A673 (cell line): ENCODE measurements around the gene C9. TPM values are rescaled to one million over a fixed set of nuclear protein-coding genes. Genes with fewer than 3 reads are reported as not detected.

Source experiments
- BruUV-seq: library from RNA; stranded (reverse); fragments of 400-500 nt; replicated peaks from 2 replicates; lab custom pipeline; 2021; lab: Mats Ljungman, UMichigan
- CTCF ChIA-PET: fragments of 300-600 bp; sonication (Branson Sonifier 250); formaldehyde crosslinking; loops from one replicate; lab custom pipeline; 2022; ENCODE audit warnings: antibody characterized with exemption; lab: Charles Lee
- POLR2A ChIA-PET: fragments of 300-600 bp; sonication (Branson Sonifier 250); formaldehyde crosslinking; loops from one replicate; lab custom pipeline; 2022; ENCODE audit warnings: antibody characterized with exemption; ENCODE audit not compliant: low non-redundant PET; lab: Charles Lee
- DNase-seq: peaks from one replicate; pipeline ENCODE4 v3.0.0-alpha.2; 2015; ENCODE audit warnings: low spot score
- H3K27ac ChIP-seq: fragments of 200-600 bp; sonication (generic); 2 replicates; pipeline ENCODE4 v1.5.1; 2016; ENCODE audit warnings: mixed run types, low read depth, mild to moderate bottlenecking, mixed read lengths, antibody characterized with exemption, low read length; ENCODE audit not compliant: poor library complexity, severe bottlenecking
- H3K27me3 ChIP-seq: fragments of 200-600 bp; sonication (generic); replicated peaks from 2 replicates; pipeline ENCODE4 v1.6.1; 2017; ENCODE audit warnings: mixed run types, low read depth, mild to moderate bottlenecking, mixed read lengths, antibody characterized with exemption, low read length; ENCODE audit not compliant: insufficient read depth, poor library complexity
- H3K36me3 ChIP-seq: fragments of 200-600 bp; sonication (generic); 2 replicates; pipeline ENCODE4 v1.6.1; 2016; ENCODE audit warnings: mixed run types, mild to moderate bottlenecking, mixed read lengths, antibody characterized with exemption, low read length; ENCODE audit not compliant: insufficient read depth, poor library complexity, severe bottlenecking
- H3K4me1 ChIP-seq: fragments of 200-600 bp; sonication (generic); 2 replicates; pipeline ENCODE4 v1.6.1; 2017; ENCODE audit warnings: mixed run types, mild to moderate bottlenecking, mixed read lengths, antibody characterized with exemption, low read length; ENCODE audit not compliant: insufficient read depth, poor library complexity, severe bottlenecking
- H3K4me3 ChIP-seq: fragments of 200-600 bp; sonication (generic); 2 replicates; pipeline ENCODE4 v1.5.1; 2016; ENCODE audit warnings: low read depth, mixed run types, mild to moderate bottlenecking, mixed read lengths, low read length; ENCODE audit not compliant: poor library complexity, severe bottlenecking
- H3K9me3 ChIP-seq: fragments of 200-600 bp; sonication (generic); 2 replicates; pipeline ENCODE4 v1.6.1; 2016; ENCODE audit warnings: mixed run types, low read depth, mild to moderate bottlenecking, mixed read lengths, antibody characterized with exemption, low read length; ENCODE audit not compliant: poor library complexity, severe bottlenecking
- EZH2 ChIP-seq: fragments of 200-600 bp; sonication (generic); IDR thresholded peaks from 2 replicates; pipeline ENCODE4 v1.6.1; 2017; ENCODE audit warnings: borderline replicate concordance, low read depth, mild to moderate bottlenecking, mixed read lengths, antibody characterized with exemption, low read length; ENCODE audit not compliant: poor library complexity, severe bottlenecking
- intact Hi-C: fragments of 100-400 bp; cut with micrococcal nuclease; formaldehyde crosslinking; loops from one replicate; pipeline ENCODE4 v1.10.0; 2022; ENCODE audit not compliant: unreplicated experiment
- total RNA-seq: library from RNA; stranded (reverse); gene quantifications from 2 replicates; pipeline ENCODE4 v1.2.3, GENCODE V29; 2021
- TF ChIP-seq, protein P1 (sequence below): fragments of 300-800, 200-600 bp; sonication (generic); conservative IDR thresholded peaks from 2 replicates; pipeline ENCODE4 v1.5.1; 2017; ENCODE audit warnings: low read depth, mild to moderate bottlenecking, antibody characterized with exemption, low read length, moderate library complexity, mixed read lengths

The C9 gene
- total RNA-seq, 1 experiment from 2014 or later, result not detected

DNA sequence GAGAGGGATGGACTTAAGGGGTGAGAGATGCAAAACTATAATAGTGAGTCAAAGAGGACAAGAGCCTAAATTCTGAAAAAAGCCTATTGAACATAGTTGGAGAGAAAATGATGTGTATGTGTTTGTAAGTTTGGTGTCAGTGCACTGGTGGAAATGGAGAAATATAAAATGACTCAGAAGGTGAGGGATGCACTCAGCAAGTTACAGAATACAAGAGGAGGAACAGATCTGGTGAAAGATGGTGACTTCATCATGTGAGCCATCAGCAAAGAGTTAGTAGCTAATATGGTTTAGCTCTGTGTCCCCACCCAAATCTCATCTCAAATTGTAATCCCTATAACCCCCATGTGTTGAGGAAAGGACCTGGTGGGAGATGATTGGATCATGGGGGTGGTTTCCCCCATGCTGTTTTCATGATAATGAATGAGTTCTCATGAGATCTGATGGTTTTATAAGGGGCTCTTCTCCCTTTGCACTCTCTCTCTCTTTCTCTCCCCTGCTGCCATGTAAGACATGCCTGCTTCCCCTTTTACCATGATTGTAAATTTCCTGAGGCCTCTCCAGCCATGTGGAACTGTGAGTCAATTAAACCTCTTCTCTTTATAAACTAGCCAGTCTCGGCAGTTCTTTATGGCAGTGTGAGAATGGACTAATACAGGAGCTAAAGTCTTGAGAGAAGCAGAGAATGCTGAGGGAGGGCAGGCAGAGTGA, 114.6 kb downstream of the C9 start:
- Histone ChIP-seq H3K4me3 (no peak overlapping the region), H3K27ac (no peak overlapping the region), H3K36me3 (no peaks in the 10 kb centered on the region), H3K27me3 (no peaks in the 10 kb centered on the region), H3K9me3 (no peaks in the 10 kb centered on the region), H3K4me1 (no peaks in the 10 kb centered on the region)
- intact Hi-C loops, result no loop called here
- CTCF ChIA-PET, result no interaction called here
- TF ChIP-seq, protein P1, sequence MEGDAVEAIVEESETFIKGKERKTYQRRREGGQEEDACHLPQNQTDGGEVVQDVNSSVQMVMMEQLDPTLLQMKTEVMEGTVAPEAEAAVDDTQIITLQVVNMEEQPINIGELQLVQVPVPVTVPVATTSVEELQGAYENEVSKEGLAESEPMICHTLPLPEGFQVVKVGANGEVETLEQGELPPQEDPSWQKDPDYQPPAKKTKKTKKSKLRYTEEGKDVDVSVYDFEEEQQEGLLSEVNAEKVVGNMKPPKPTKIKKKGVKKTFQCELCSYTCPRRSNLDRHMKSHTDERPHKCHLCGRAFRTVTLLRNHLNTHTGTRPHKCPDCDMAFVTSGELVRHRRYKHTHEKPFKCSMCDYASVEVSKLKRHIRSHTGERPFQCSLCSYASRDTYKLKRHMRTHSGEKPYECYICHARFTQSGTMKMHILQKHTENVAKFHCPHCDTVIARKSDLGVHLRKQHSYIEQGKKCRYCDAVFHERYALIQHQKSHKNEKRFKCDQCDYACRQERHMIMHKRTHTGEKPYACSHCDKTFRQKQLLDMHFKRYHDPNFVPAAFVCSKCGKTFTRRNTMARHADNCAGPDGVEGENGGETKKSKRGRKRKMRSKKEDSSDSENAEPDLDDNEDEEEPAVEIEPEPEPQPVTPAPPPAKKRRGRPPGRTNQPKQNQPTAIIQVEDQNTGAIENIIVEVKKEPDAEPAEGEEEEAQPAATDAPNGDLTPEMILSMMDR, result no peak
- no peak for TF ChIP-seq EZH2
- POLR2A ChIA-PET, result no interaction called here
- BruUV-seq, result no TSS peak
- no peak for DNase-seq

DNA sequence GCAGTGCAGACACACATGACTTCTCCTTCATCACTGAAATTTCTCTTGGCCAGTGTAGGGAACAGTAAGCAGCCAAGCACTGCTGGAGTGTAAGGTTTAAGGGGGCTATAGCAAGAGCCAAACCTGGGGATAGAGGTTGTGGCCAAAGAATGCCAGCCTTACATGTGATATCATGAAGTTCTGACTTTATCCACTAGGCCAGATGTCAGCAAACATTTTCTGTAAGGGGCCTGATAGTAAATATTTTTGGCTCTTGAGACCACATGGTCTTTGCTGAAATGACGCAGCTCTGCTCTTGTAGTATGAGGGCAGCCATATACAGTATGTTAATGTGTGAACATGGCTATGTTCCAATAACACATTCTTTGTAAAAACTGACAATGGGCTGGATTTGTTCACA, 115.2 kb downstream of the C9 start:
- H3K36me3 ChIP-seq, result no peaks in the 10 kb centered on the region
- ChIA-PET CTCF (no interaction called here), POLR2A (no interaction called here)
- no peak for DNase-seq
- no peaks in the 10 kb centered on the region for H3K9me3 ChIP-seq
- intact Hi-C loops, result no loop called here
- no peak overlapping the region for H3K27ac ChIP-seq
- H3K4me1 ChIP-seq, result no peaks in the 10 kb centered on the region
- no peaks in the 10 kb centered on the region for H3K27me3 ChIP-seq
- no peak overlapping the region for H3K4me3 ChIP-seq
- TF ChIP-seq, protein P1, result no peak
- no peak for TF ChIP-seq EZH2
- no TSS peak for BruUV-seq

DNA sequence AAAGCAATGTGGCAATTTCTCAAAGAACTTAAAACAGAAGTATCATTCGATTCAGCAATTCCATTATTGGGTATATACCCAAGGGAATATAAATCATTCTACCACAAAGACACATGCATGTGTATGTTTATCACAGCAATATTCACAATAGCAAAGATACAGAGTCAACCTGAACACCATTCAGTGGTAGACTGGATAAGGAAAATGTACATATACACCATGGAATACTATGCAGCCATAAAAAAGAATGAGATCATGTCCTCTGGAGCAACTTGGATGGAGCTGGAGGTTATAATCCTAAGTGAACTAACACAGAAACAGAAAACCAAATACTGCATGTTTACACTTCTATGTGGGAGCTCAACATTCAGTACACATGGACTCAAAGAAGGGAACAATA, 123.5 kb downstream of the C9 start:
- H3K27ac ChIP-seq, result no peak overlapping the region
- CTCF ChIA-PET, result no interaction called here
- TF ChIP-seq, protein P1, result no peak
- no peak for TF ChIP-seq EZH2
- no TSS peak for BruUV-seq
- intact Hi-C loops, result no loop called here
- no peak for DNase-seq
- POLR2A ChIA-PET, result no interaction called here
- H3K36me3 ChIP-seq, result no peaks in the 10 kb centered on the region
- no peaks in the 10 kb centered on the region for H3K4me1 ChIP-seq
- no peaks in the 10 kb centered on the region for H3K27me3 ChIP-seq
- H3K9me3 ChIP-seq, result no peaks in the 10 kb centered on the region
- no peak overlapping the region for H3K4me3 ChIP-seq
